ENCODE measurements around the gene MMP23B. TPM values are rescaled to one million over a fixed set of nuclear protein-coding genes. Genes with fewer than 3 reads are reported as not detected.
A peak's percentile ranks its signal among the peaks of the same experiment; 100 is the strongest.
"Not testable (repeated sequence)": the region's sequence is repeated elsewhere in the genome, so short reads cannot be mapped to it uniquely, and the experiment has no call there.

The MMP23B gene
- polyA plus RNA-seq, 1 donor from 2014 or later, result 0.93 TPM

DNA sequence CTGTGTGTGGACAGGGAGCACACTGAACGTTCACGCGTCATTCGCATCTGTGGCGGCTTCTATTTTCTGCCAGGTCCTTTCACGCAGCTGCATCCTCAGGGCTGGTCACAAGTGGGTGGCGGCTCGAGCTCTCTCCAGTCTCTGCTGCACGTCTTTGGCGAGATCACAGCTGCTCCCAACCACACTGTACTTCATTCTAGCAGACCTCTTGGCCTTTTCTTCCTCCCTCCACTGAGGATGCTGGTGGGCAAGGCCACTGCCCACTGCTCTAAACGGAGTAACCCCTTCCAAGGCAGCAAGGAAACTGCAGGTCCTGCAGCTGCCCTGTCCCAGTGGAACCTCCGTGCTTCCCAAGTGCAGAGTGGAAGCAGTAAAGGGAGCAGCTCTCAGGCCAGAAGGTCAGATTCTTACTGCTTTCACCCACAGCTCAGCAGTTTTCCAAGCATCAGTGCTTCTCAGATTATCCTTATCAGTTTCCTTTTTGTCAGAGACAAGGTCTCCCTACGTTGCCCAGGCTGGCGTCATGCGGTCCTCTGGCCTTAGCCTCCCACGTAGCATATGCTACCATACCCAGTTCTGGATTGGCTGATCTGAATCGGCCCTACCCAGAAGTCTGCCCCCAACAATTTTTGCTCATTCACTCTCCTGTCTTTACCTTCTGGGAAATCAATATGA, 15.7 kb downstream of the MMP23B start:
- not testable (repeated sequence) for H3K36me3 Mint-ChIP-seq, H3K4me3 Mint-ChIP-seq, H3K4me1 Mint-ChIP-seq, H3K27me3 Mint-ChIP-seq, H3K9me3 Mint-ChIP-seq
- peak overlapping the region in 1 of 3 donors; percentile 65 for H3K27ac Mint-ChIP-seq

DNA sequence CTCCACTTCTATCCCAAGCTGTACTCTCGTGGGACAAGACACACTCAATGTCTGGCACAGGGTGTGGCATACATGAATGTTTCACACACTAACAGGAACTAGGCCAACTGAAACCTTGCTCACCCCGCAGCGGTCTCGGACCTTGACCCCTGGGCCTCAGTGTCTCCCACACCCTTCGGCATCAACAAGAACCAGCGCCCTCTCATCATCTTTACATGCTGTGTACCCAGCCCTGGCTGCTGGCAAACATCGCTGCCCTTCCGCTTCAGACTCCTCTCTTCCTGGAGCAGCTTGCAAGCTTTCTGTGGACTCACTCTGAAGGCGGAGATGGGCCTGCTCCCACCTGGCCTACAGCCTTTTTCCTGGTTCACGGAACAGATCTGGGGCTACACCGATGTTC, 16.3 kb downstream of the MMP23B start:
- peak overlapping the region in 1 of 3 donors; percentile 65 for H3K27ac Mint-ChIP-seq
- H3K4me1 Mint-ChIP-seq, H3K4me3 Mint-ChIP-seq, H3K9me3 Mint-ChIP-seq, H3K27me3 Mint-ChIP-seq, H3K36me3 Mint-ChIP-seq: not testable (repeated sequence)

- Mint-ChIP-seq H3K4me3 (peak within 1 kb of the TSS; percentile 94 to 99 (median 95)), H3K27ac (peak within 1 kb of the TSS; percentile 96 to 100 (median 99))
- H3K36me3 Mint-ChIP-seq, H3K4me1 Mint-ChIP-seq, H3K9me3 Mint-ChIP-seq, H3K27me3 Mint-ChIP-seq: not testable (repeated sequence)
Observed at GRCh38 chr1:1658583-1659549, 26.9 kb downstream of the MMP23B start, which contains the start of gene CDK11B. Gene CDK11B, minus strand, starts transcription at chr1:1659004. Its CDS starts 1,519 bp downstream, at chr1:1657485.

DNA sequence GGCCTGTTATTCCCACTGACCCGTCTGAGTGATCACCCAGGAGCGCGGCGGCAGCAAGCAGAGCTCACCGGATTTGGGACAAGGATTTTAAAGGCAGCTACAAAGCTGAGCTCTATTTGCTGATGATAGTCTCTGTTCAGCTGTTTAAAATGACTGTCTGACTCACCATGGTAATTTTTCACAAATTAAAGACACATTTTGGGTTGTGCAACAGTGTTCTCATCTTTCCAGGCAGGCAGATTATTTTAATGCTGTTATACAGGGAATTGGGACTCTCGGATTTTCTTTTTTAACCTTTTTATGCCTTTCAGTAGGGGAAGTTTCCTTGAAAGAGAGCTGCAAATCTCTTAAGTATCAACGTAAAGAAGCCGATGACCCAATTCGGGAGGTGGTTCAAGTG, 30.4 kb downstream of the MMP23B start:
- not testable (repeated sequence) for H3K27me3 Mint-ChIP-seq, H3K4me1 Mint-ChIP-seq, H3K9me3 Mint-ChIP-seq, H3K36me3 Mint-ChIP-seq, H3K4me3 Mint-ChIP-seq
- peak overlapping the region in 1 of 3 donors; percentile 35 for H3K27ac Mint-ChIP-seq

DNA sequence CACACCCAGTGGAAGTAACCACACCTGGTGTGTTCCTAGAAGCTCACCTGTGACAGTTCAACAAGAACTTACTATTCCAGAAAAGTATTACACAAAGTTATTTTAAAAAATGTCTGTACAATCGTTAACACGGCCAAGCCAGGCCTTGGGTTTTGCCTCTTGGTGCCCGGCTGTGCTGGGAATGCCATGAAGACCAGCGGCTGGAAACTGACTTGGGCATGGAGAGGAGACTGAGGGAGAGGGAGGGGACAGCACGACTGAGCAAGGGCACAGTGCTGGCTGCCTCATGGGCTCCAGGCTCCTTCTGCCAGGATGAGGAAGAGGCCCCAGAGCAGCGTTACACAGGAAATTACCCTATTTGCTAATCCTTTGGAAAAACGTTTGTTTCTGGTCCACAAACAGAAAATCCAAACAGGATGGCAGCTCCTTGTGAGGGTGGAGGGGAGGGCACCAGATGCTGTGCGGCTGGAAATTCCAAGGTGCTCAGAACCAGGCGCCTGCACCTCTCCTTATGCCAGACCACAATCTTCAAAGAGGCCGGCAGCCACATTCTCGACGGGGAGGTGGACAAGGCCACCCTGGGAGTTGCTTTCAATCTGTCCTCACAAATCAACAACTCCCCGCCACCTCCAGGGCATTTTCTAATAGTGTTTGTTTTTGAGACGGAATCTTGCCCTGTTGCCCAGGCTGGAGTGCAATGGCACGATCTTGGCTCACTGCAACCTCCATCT, 31.0 kb downstream of the MMP23B start:
- not testable (repeated sequence) for H3K36me3 Mint-ChIP-seq, H3K9me3 Mint-ChIP-seq, H3K4me1 Mint-ChIP-seq, H3K4me3 Mint-ChIP-seq, H3K27me3 Mint-ChIP-seq
- peak overlapping the region in 1 of 3 donors; percentile 35 for H3K27ac Mint-ChIP-seq

GRCh38 chr1:1664318-1664717, 32.3 kb downstream of the MMP23B start:
- not testable (repeated sequence) for H3K36me3 Mint-ChIP-seq, H3K9me3 Mint-ChIP-seq, H3K4me1 Mint-ChIP-seq, H3K27me3 Mint-ChIP-seq, H3K27ac Mint-ChIP-seq, H3K4me3 Mint-ChIP-seq

DNA sequence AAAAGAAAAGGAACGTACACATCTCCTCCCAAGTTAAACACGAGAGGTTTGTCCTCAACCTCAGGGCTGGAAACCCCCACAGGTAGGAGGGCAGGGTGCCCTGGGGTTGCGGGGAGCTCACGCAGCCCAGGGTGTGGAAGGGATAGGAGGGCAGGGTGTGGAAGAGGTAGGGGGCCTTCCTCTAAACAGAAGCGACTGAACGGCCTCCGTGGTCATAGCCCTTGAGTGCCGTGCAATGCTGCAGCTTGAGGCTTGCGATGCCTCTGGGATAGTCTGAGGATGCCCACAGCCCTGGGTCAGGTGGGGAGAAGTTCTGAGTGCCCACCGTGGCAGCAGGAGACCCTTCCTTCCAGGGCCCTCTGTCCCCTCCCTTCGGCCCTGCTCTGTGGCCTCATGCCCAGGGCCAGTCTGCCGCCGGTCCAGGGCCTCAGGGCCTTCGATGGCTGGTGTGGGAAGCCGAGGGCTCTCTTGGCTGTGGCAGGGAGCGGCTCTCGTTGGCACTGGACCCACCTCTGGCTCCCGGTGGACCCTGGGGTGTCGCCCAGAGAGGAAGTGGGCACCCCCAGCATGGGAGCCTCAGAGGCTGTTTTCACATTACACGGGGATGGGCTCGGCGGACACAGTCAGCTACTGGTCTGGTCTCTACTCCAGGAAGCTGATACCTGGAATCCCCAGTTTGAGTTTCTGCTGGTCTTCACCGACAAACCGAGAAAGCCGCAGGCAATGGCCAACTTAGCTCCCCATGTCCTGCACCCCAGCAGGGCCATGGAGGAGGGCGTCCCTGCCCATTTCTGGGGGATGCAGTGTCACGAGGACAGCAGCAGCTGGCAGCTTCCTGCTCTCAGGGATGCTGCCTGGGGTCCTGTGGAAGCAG, 33.2 kb downstream of the MMP23B start:
- Mint-ChIP-seq H3K4me1 (peaks cover 0 to 1% (median 0%) of the 10 kb centered on the region in 3 donors), H3K4me3 (no peak overlapping the region), H3K27me3 (no peaks in the 10 kb centered on the region), H3K9me3 (no peaks in the 10 kb centered on the region), H3K36me3 (no peaks in the 10 kb centered on the region), H3K27ac (no peak overlapping the region)

- H3K9me3 Mint-ChIP-seq, result no peaks in the 10 kb centered on the region
- H3K4me3 Mint-ChIP-seq, result no peak overlapping the region
- H3K27ac Mint-ChIP-seq, result no peak overlapping the region
Observed at GRCh38 chr1:1665815-1666251, 33.9 kb downstream of the MMP23B start.

GRCh38 chr1:1666526-1666925, 34.6 kb downstream of the MMP23B start:
- Mint-ChIP-seq H3K4me3 (no peak overlapping the region), H3K36me3 (no peaks in the 10 kb centered on the region), H3K9me3 (no peaks in the 10 kb centered on the region), H3K4me1 (peaks cover 0 to 1% (median 0%) of the 10 kb centered on the region in 3 donors), H3K27me3 (no peaks in the 10 kb centered on the region), H3K27ac (peak overlapping the region in 1 of 3 donors; percentile 48)

More at GRCh38 chr1:1665815-1666251, 33.9 kb downstream of the MMP23B start:
- Mint-ChIP-seq H3K4me1 (peaks cover 0 to 1% (median 0%) of the 10 kb centered on the region in 3 donors), H3K27me3 (no peaks in the 10 kb centered on the region), H3K36me3 (no peaks in the 10 kb centered on the region)

DNA sequence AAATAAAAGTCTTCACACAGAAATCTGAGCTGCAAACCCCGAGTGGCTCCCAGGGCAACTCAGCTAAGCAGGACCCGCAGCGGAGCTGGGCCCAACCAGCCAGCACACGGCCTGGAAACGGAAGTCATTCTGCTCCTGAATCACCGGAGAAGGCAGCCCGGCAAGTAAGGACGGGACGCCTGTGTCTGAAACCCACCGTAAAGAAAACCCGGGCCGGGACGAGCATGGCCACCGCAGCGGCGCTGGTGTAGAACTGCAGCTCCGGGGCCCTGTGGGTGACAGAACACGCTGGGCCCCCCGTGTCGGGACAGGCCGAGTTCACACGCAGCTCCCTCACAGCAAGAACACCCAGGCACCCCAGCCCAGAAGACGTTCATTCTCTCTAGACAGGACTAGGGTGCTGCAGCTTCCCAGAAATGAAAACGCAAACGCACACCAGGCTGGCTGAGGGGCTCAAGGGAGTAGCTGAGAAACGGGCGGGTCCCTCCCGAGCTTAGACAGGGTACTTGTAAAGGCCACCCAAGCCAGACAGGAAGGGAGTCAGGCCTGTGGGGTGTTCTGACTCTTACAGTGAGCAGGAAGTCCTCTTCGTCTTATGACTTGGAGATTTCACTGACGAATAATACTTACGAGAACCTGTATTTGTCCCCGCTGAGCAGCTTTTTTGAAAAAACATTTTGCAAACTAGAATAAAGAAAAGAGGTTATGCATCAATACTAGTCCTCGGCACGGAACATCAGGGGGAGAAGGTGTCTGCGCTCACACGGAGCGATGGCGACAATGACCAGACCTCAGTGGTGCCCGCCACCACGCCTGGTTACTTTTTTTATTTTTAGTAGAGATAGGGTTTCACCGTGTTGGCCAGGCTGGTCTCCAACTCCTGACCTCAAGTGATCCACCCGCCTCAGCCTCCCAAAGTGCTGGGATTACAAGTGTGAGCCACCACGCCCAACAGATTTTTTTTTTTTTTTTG, 37.8 kb downstream of the MMP23B start:
- H3K4me1 Mint-ChIP-seq, result peaks cover 0 to 2% (median 0%) of the 10 kb centered on the region in 3 donors
- no peaks in the 10 kb centered on the region for H3K9me3 Mint-ChIP-seq
- no peaks in the 10 kb centered on the region for H3K36me3 Mint-ChIP-seq
- no peaks in the 10 kb centered on the region for H3K27me3 Mint-ChIP-seq
- H3K4me3 Mint-ChIP-seq, result no peak overlapping the region
- no peak overlapping the region for H3K27ac Mint-ChIP-seq

DNA sequence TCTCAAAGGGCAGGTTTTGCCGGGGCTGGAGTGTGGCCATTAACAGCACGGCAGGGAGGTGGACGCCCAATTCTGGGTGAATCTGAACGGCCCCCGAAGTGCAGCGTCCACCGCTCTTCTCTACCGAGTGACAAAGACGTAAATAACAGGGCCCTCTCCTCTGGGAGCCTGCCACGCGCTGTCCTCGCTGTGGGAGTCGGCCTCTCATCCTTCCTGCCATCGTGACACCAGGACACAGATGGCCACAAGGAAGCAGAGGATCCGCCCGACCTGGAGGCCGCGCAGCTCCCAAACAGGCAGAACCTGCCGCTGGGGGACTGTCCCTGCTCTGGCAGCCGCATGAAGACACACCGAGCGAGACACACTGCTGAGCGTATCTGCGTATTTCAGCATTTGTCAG, 38.9 kb downstream of the MMP23B start:
- Mint-ChIP-seq H3K9me3 (no peaks in the 10 kb centered on the region), H3K4me1 (peaks cover 0 to 2% (median 0%) of the 10 kb centered on the region in 3 donors), H3K27me3 (no peaks in the 10 kb centered on the region), H3K27ac (peak overlapping the region in 1 of 3 donors; percentile 16), H3K4me3 (no peak overlapping the region), H3K36me3 (no peaks in the 10 kb centered on the region)

DNA sequence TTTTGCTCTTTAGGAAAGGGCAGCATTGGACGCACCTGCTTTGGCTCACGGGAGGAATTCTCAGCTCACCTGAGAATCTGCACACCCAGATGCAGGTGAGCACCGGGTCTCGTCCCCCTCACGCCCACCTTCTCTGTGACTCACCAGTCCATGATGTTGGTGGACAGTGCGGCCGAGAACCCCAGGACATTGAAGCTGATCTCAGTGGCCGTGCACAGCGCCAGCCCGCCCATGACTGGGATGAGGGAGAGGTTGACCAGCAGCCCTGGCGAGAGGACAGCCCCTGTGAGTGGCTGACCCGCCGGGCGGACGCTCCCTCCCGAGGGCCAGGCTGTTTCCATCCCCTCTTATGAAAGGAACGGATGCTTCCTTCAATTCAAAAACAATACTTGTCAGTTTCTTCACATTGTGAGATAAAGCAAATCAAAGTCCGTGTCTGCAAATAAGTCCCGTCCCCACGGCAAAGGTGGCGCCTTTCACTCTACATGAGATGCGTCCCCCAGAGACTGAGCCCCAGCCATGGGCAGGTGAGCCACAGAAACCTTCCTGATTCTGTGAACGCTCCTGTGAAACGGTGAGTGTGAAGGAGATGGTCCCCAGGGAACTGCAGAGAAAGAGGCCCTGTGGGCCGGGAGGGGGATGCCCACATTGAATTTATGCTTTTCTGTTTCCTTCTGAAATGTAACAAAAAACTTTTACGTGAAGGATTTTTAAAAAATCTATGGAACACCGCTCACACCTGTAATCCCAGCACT, 39.6 kb downstream of the MMP23B start:
- H3K36me3 Mint-ChIP-seq, result no peaks in the 10 kb centered on the region
- no peaks in the 10 kb centered on the region for H3K27me3 Mint-ChIP-seq
- peak overlapping the region in 2 of 3 donors; percentile 32 to 71 for H3K27ac Mint-ChIP-seq
- H3K9me3 Mint-ChIP-seq, result no peaks in the 10 kb centered on the region
- H3K4me3 Mint-ChIP-seq, result peak overlapping the region in 2 of 4 donors; percentile 39 to 41
- peaks cover 0 to 2% (median 0%) of the 10 kb centered on the region in 3 donors for H3K4me1 Mint-ChIP-seq

Data from IgD-negative memory B cell (primary cell).